AG04449 (cell line): Measurements from ENCODE around the gene GIMAP5.

ENCODE experiments used
- CTCF ChIA-PET: fragments of 350-600 bp; formaldehyde crosslinking; extraction: SDS; loops from one replicate; lab custom pipeline; 2021; ENCODE audit warnings: antibody characterized with exemption; lab: Yijun Ruan, JAX
- POLR2A ChIA-PET: fragments of 400-600, 350-600 bp; formaldehyde crosslinking; extraction: SDS; loops from one replicate; lab custom pipeline; 2020; ENCODE audit warnings: antibody characterized with exemption, inconsistent platforms; lab: Yijun Ruan, JAX
- DNase-seq: peaks from one replicate; pipeline ENCODE4 v3.0.0-alpha.2; 2010; ENCODE audit warnings: low read depth, low spot score
- H3K4me3 ChIP-seq: 2 replicates; pipeline ENCODE4 v1.5.1; 2011; ENCODE audit warnings: low read depth, mild to moderate bottlenecking, control low read depth, low read length
- TF ChIP-seq, protein P1 (sequence below): IDR thresholded peaks from one replicate; pipeline ENCODE4 v1.5.1; 2011; ENCODE audit warnings: mild to moderate bottlenecking, moderate library complexity, low read length, control low read depth, inconsistent platforms; ENCODE audit not compliant: insufficient read depth; ENCODE audit errors: missing control alignments

Gene GIMAP5

DNA sequence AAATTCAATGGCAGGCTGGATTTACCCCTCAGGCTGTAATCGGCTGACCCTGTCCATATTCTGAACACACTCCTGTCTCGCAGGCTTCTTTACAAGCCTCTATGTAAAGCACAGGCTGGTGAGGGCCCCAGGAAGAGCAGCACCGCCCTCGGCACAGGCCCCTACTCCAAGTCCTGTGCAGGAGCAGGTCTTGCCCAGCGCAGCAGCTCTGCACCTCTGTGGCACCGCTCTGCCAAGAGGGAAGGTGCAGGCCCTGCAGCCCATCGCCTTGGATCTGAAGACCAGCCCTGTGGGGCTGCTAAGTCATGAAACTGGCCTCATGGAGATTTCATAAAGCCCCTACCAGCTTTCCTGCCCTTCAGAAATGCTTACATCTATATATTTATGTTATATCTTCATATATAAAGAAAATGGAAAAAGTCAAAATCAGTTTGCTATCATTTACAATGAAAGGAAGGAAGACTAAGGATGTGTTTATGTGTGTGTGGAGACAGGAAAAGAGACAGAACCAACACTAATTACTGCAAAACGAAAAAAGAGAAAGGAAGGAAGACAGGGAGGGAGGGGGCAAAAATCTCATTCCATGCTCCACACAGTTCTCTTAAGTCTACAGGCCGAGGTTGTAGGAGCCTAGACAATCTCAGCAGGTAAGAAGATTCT lies 53.3 kb downstream of the GIMAP5 start:
- ChIA-PET CTCF (no interaction called here), POLR2A (no interaction called here)

DNA sequence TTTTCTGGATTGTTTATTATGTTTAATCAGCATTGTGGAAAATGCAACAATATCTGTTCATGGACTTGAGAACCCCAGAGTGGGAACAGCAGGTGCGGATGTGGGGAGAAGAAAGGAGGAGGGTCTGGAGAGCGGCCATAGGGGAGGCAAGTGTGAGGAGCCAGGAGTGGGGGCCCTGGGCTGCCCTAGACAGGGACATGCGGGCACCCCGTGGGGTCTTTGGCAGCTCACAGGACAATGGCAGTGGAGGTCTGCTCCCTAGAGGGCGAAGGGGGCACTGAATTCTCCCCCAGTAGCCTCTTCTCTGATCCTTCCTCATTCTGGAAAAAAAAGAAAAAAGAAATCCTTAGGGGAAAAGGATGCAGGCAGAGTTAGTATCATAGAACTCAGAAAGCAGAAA lies 54.1 kb downstream of the GIMAP5 start:
- POLR2A ChIA-PET, result no interaction called here

More for the DNA sequence above, 53.3 kb downstream of the GIMAP5 start:
- H3K4me3 ChIP-seq, result no peak overlapping the region
- no peak for DNase-seq
- TF ChIP-seq, protein P1, sequence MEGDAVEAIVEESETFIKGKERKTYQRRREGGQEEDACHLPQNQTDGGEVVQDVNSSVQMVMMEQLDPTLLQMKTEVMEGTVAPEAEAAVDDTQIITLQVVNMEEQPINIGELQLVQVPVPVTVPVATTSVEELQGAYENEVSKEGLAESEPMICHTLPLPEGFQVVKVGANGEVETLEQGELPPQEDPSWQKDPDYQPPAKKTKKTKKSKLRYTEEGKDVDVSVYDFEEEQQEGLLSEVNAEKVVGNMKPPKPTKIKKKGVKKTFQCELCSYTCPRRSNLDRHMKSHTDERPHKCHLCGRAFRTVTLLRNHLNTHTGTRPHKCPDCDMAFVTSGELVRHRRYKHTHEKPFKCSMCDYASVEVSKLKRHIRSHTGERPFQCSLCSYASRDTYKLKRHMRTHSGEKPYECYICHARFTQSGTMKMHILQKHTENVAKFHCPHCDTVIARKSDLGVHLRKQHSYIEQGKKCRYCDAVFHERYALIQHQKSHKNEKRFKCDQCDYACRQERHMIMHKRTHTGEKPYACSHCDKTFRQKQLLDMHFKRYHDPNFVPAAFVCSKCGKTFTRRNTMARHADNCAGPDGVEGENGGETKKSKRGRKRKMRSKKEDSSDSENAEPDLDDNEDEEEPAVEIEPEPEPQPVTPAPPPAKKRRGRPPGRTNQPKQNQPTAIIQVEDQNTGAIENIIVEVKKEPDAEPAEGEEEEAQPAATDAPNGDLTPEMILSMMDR, result no peak

DNA sequence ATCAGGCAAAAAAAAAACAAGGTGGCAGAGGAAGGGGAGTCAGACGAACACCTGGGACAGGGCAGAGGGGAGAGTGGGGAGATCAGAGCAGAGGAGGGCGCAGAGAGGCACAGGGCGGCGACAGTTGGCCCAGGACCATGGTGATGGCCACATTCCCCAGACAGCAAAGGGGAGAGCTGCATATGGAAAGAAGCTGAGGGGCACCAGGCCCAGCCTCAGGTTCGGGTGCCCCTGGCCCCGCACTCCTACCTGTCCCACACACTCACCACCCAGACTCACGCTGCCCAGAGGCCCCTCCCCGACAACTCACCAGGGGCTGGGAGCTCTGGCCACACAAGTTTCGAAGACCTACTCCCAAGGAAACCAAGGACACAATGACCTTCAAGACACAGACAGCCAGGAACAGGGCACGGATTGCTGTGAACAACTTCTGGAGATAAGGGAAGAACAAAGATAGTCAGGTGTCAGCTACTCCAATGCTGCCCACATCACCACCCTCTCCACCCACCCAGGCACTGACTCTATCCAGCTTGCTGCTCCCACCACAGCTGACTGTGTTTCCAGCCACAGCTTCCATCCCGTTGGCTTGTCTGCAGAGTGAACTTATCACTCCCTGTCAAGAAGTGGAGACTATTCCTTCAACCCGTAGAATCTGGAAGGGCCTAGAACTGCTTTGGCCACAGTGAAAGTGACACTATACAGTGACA lies 54.7 kb downstream of the GIMAP5 start:
- H3K4me3 ChIP-seq, result no peak overlapping the region
- ChIA-PET POLR2A (no interaction called here), CTCF (interaction anchor here (0.6 kb wide), 1 partner anchor 13 kb away, joined by 3 read pairs; no protein-coding TSS in a partner anchor)
- TF ChIP-seq, protein P1, result no peak
- DNase-seq, result no peak

More for the DNA sequence above, 54.1 kb downstream of the GIMAP5 start:
- CTCF ChIA-PET, result no interaction called here
- TF ChIP-seq, protein P1, result no peak
- H3K4me3 ChIP-seq, result no peak overlapping the region
- DNase-seq, result no peak
